HUES48 (cell line): Measurements from ENCODE around the gene CHMP4B.

Source experiments
- H3K27ac ChIP-seq: one replicate; pipeline ENCODE4 v1.7.0; 2013; ENCODE audit warnings: low read depth, low read length, inconsistent platforms
- H3K27me3 ChIP-seq: 2 replicates; pipeline ENCODE4 v1.6.1; 2013; ENCODE audit warnings: mild to moderate bottlenecking, low read length; ENCODE audit not compliant: control insufficient read depth, insufficient read depth
- H3K36me3 ChIP-seq: 2 replicates; pipeline ENCODE4 v1.6.1; 2013; ENCODE audit warnings: low read length; ENCODE audit not compliant: control insufficient read depth, insufficient read depth
- H3K4me1 ChIP-seq: 2 replicates; pipeline ENCODE4 v1.6.1; 2013; ENCODE audit warnings: mild to moderate bottlenecking, low read length; ENCODE audit not compliant: control insufficient read depth, insufficient read depth
- H3K4me3 ChIP-seq: 2 replicates; pipeline ENCODE4 v1.5.1; 2013; ENCODE audit warnings: mild to moderate bottlenecking, low read depth, low read length
- H3K9ac ChIP-seq: 2 replicates; pipeline ENCODE4 v1.6.1; 2013; ENCODE audit warnings: mild to moderate bottlenecking, low read depth, low read length, moderate library complexity
- H3K9me3 ChIP-seq: 2 replicates; pipeline ENCODE4 v1.6.1; 2013; ENCODE audit warnings: low read length; ENCODE audit not compliant: control insufficient read depth, insufficient read depth

The CHMP4B gene

DNA sequence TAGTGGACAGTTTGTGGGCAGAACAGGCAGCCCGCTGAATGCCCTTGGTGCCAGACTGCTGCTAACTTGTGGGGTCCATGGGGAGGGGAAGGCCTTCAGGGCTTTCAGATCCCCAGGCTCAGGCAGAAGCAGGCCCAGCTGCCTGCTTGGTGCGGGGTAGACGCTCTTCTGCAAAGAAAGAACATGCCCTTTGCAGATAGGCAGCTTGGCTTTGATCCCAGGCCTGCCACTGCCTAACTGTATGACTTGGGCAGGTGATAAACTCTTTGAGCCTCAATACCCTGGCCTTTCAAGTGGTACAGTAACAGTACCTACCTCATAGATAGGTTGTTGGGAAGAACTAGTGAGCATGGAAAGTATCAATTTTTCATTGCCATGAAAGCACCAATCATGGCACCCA lies 28.4 kb downstream of the CHMP4B start:
- Histone ChIP-seq H3K27me3 (no peaks in the 10 kb centered on the region), H3K4me1 (peaks cover 24% of the 10 kb centered on the region), H3K27ac (no peak overlapping the region), H3K9ac (no peak overlapping the region), H3K4me3 (no peak overlapping the region), H3K36me3 (no peaks in the 10 kb centered on the region), H3K9me3 (no peaks in the 10 kb centered on the region)

DNA sequence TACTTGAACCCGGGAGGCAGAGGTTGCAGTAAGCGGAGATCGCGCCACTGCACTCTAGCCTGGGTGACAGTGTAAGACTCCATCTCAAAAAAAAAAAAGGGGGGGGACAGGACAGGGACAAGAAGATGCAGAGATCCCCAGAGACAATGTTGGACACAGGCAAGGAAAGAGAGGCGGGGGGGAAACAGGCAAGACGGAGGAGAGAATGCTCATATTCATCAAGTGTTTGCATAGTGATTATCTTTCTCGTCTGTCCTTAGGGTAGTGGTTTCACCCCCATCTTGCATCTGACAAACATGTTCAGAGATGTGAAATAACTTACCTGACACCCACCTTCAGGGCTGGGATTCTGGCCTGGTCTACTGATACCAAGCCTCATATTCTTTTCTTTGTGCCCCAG lies 29.0 kb downstream of the CHMP4B start:
- Histone ChIP-seq H3K9ac (no peak overlapping the region), H3K27me3 (no peaks in the 10 kb centered on the region), H3K4me1 (peaks cover 24% of the 10 kb centered on the region), H3K27ac (no peak overlapping the region), H3K9me3 (no peaks in the 10 kb centered on the region), H3K4me3 (no peak overlapping the region), H3K36me3 (no peaks in the 10 kb centered on the region)

- no peaks in the 10 kb centered on the region for H3K27me3 ChIP-seq
- H3K9me3 ChIP-seq, result no peaks in the 10 kb centered on the region
- no peak overlapping the region for H3K9ac ChIP-seq
- no peak overlapping the region for H3K27ac ChIP-seq
- no peaks in the 10 kb centered on the region for H3K36me3 ChIP-seq
- peaks cover 29% of the 10 kb centered on the region for H3K4me1 ChIP-seq
- no peak overlapping the region for H3K4me3 ChIP-seq
Observed at GRCh38 chr20:33840759-33841435, 29.7 kb downstream of the CHMP4B start.

DNA sequence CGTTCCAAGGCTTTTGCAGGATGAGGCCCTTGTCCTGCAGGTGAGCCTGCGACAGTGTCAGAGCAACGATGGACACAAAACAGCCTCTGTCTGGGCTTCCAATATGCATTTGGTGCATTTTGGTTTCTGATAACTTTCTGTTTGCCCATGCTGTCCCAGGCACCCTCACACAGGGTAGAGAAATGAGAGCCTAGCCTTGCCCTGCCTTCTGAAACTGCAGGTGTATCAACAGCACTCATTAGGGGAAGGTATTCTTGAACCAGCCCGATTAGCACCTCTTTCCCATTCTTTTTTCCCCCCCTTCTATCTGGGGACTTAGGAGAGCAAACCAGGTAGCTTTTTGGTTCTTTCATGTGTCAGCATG lies 30.3 kb downstream of the CHMP4B start:
- H3K9me3 ChIP-seq, result no peaks in the 10 kb centered on the region
- H3K4me1 ChIP-seq, result peaks cover 34% of the 10 kb centered on the region
- H3K4me3 ChIP-seq, result no peak overlapping the region
- no peak overlapping the region for H3K27ac ChIP-seq
- H3K9ac ChIP-seq, result no peak overlapping the region
- no peaks in the 10 kb centered on the region for H3K27me3 ChIP-seq
- no peaks in the 10 kb centered on the region for H3K36me3 ChIP-seq

- H3K27ac ChIP-seq, result no peak overlapping the region
- H3K9me3 ChIP-seq, result no peaks in the 10 kb centered on the region
- H3K4me1 ChIP-seq, result peaks cover 44% of the 10 kb centered on the region
- no peak overlapping the region for H3K9ac ChIP-seq
- H3K27me3 ChIP-seq, result no peaks in the 10 kb centered on the region
- no peak overlapping the region for H3K4me3 ChIP-seq
- no peaks in the 10 kb centered on the region for H3K36me3 ChIP-seq
Observed at GRCh38 chr20:33842346-33842745, 31.2 kb downstream of the CHMP4B start.

- H3K4me3 ChIP-seq, result no peak overlapping the region
- H3K9ac ChIP-seq, result no peak overlapping the region
- H3K4me1 ChIP-seq, result peaks cover 48% of the 10 kb centered on the region
- H3K9me3 ChIP-seq, result no peaks in the 10 kb centered on the region
- H3K36me3 ChIP-seq, result no peaks in the 10 kb centered on the region
- no peaks in the 10 kb centered on the region for H3K27me3 ChIP-seq
- H3K27ac ChIP-seq, result no peak overlapping the region
Observed at GRCh38 chr20:33843050-33843449, 31.9 kb downstream of the CHMP4B start.

DNA sequence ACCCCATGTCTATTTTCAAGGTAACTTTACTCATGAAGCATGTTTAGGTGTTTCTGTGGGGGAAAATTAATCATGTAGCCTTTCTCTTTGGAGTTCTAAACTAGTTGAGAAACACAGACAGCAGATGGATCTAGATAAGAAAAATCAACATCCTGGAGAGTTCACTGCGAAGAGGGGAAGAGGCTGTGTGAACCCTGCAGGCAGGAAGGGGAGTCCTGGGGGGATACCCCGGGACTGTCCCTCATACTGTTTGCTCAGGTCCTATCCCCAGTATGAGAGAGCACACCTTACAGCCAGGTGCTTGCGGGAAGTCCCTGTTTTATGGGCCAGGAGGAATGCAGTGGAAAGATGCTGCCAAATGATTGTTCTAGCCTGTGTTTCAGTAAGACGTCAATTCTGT lies 32.7 kb downstream of the CHMP4B start:
- peaks cover 6% of the 10 kb centered on the region; the same call in 1 of the 2 replicates for H3K36me3 ChIP-seq
- H3K4me1 ChIP-seq, result peaks cover 48% of the 10 kb centered on the region
- H3K27me3 ChIP-seq, result no peaks in the 10 kb centered on the region
- no peak overlapping the region for H3K27ac ChIP-seq
- no peaks in the 10 kb centered on the region for H3K9me3 ChIP-seq
- no peak overlapping the region for H3K9ac ChIP-seq
- H3K4me3 ChIP-seq, result no peak overlapping the region

DNA sequence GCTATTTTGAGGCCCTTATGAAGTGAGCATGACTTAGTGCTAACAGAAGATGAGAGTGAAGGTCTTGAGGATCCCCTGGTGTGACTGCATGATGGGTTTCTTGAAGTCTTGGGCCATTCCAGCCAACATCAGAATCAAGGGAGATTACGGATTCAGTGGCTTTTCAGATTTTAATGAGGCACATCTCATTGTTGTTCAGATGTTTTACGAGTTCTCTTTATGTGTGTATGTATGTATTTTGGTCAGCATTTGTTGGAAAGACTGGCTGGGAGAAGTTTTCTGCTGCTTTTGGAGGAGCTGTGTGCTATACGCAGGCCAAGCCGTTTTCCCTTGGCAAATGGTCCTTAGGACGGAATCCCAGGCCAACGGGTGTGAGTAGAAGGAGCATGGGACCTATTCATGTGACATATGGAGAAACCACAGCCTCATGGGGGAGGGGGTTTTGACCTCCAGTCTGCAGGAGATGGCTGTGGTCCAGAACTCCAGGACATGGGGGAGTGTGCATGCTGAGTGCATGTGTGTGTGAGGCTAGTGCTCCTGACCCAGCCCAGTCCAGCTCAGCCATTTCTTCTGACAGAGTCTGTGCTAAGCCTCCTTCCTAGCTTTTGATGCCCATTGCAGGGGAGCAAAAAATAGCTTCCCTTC lies 35.3 kb downstream of the CHMP4B start:
- Histone ChIP-seq H3K9me3 (no peaks in the 10 kb centered on the region), H3K9ac (no peak overlapping the region), H3K4me3 (no peak overlapping the region), H3K36me3 (peaks cover 23% of the 10 kb centered on the region), H3K27me3 (no peaks in the 10 kb centered on the region), H3K4me1 (peaks cover 45% of the 10 kb centered on the region), H3K27ac (no peak overlapping the region)

DNA sequence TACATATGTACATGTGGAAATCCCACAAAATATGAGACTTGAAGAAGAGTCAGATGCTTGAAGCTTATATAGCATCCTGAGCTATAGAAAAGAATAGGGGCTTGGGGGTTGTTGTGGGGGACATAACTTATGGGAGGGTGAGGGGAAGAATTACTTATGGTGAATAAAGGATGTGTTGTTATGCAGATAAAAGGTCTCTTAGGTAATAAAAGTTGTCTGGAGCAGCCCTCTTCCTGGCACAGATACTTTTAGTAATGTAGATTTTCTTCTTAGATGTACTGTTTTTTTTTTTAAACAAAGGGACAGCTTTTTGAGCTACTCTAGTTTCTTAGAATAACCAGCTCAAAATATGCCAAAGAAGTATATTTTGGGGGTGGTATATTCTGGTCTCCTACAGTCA lies 35.9 kb downstream of the CHMP4B start:
- H3K9me3 ChIP-seq, result no peaks in the 10 kb centered on the region
- H3K27ac ChIP-seq, result no peak overlapping the region
- H3K36me3 ChIP-seq, result peaks cover 29% of the 10 kb centered on the region
- no peak overlapping the region for H3K4me3 ChIP-seq
- peaks cover 44% of the 10 kb centered on the region for H3K4me1 ChIP-seq
- H3K9ac ChIP-seq, result no peak overlapping the region
- no peaks in the 10 kb centered on the region for H3K27me3 ChIP-seq

- Histone ChIP-seq H3K36me3 (peaks cover 43% of the 10 kb centered on the region), H3K4me3 (no peak overlapping the region), H3K27me3 (no peaks in the 10 kb centered on the region), H3K27ac (no peak overlapping the region), H3K9me3 (no peaks in the 10 kb centered on the region), H3K4me1 (peaks cover 30% of the 10 kb centered on the region), H3K9ac (no peak overlapping the region)
Observed at GRCh38 chr20:33848391-33848790, 37.2 kb downstream of the CHMP4B start.

DNA sequence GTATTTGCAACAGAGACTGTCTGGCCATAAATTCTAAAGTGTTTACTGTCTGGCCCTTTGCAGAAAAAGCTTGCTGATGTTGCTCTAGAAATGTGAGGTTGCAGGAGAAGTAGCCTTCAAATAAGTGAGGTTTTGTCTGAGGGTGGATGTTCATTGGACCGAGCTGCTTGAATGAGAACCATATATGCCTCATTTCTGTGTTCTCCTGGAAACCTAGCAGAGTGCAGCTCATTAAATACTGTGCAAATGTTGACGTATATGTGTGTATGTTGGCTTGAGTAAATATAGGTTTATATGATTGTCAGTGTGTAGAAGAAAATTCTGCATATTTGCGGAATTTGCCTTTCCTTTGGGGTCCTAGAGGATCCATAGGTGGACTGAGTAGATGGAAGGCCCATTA lies 39.0 kb downstream of the CHMP4B start:
- Histone ChIP-seq H3K9me3 (no peaks in the 10 kb centered on the region), H3K4me1 (peaks cover 24% of the 10 kb centered on the region), H3K27ac (no peak overlapping the region), H3K36me3 (peaks cover 57% of the 10 kb centered on the region), H3K9ac (no peak overlapping the region), H3K4me3 (no peak overlapping the region), H3K27me3 (no peaks in the 10 kb centered on the region)
